B cell (primary cell): ENCODE results near the gene ALG3.

Experiments used
- EZH2 ChIP-seq: IDR thresholded peaks from 2 replicates; pipeline ENCODE4 v1.6.1; 2012; ENCODE audit warnings: borderline replicate concordance, low read depth, mild to moderate bottlenecking, moderate library complexity, low read length; ENCODE audit not compliant: insufficient read depth, poor library complexity, severe bottlenecking
- TF ChIP-seq, protein P1 (sequence below): fragments of 200-600 bp; IDR thresholded peaks from one replicate; pipeline ENCODE4 v1.8.0; 2022; ENCODE audit warnings: antibody characterized with exemption, mild to moderate bottlenecking

DNA sequence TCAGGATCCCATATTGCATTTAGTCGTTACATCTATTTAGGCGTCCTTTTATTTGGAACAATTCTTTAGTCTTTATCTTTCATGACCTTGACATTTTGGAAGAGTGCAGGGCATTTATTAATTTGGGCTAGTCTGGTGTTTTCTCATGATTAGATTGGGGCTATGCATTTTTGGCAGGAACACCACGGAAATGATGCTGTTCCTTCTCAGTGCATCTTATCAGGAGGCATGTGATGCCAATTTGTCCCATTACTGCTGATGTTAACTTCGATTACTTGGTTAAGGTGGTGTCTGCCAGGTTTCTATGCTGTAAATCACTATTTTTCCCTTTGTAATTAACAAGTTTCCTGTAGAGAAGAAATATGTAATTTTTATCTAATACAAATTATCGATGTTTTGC is 37.5 kb downstream of the ALG3 start:
- TF ChIP-seq, protein P1, sequence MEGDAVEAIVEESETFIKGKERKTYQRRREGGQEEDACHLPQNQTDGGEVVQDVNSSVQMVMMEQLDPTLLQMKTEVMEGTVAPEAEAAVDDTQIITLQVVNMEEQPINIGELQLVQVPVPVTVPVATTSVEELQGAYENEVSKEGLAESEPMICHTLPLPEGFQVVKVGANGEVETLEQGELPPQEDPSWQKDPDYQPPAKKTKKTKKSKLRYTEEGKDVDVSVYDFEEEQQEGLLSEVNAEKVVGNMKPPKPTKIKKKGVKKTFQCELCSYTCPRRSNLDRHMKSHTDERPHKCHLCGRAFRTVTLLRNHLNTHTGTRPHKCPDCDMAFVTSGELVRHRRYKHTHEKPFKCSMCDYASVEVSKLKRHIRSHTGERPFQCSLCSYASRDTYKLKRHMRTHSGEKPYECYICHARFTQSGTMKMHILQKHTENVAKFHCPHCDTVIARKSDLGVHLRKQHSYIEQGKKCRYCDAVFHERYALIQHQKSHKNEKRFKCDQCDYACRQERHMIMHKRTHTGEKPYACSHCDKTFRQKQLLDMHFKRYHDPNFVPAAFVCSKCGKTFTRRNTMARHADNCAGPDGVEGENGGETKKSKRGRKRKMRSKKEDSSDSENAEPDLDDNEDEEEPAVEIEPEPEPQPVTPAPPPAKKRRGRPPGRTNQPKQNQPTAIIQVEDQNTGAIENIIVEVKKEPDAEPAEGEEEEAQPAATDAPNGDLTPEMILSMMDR: no peak
- no peak for TF ChIP-seq EZH2
